Endothelial cell of umbilical vein (primary cell): Measurements from ENCODE around the gene SMC5. TPM values are rescaled to one million over a fixed set of nuclear protein-coding genes. Genes with fewer than 3 reads are reported as not detected.

Source experiments
- BruUV-seq: library from RNA; stranded (reverse); fragments of 400-500 nt; replicated peaks from 2 replicates; lab custom pipeline; 2021; lab: Mats Ljungman, UMichigan
- CTCF ChIA-PET: fragments of 300-600, 350-600 bp; sonication (Branson Sonifier 250); formaldehyde crosslinking; loops from one replicate; lab custom pipeline; 2021; ENCODE audit warnings: antibody characterized with exemption, inconsistent platforms; lab: Charles Lee
- POLR2A ChIA-PET: fragments of 300-600, 350-600 bp; sonication (Branson Sonifier 250); formaldehyde crosslinking; loops from one replicate; lab custom pipeline; 2021; ENCODE audit warnings: antibody characterized with exemption, inconsistent platforms; lab: Charles Lee
- DNase-seq: peaks from one replicate; pipeline ENCODE4 v3.0.0-alpha.2; 2011; ENCODE audit warnings: low read depth, low spot score
- FAIRE-seq: peaks from 2 replicates; lab custom pipeline; 2011; peaks lifted over from hg19 to GRCh38; lab: Jason Lieb, UNC
- H2AFZ ChIP-seq: 2 replicates; pipeline ENCODE4 v1.6.0; 2012; ENCODE audit warnings: low read depth, low read length, control low read depth, inconsistent platforms
- H3K27ac ChIP-seq: 2 replicates; pipeline ENCODE4 v1.5.1; 2011; ENCODE audit warnings: low read depth, mild to moderate bottlenecking, control low read depth, low read length, moderate library complexity; ENCODE audit not compliant: insufficient read depth
- H3K27me3 ChIP-seq, 2 experiments: 2 replicates each; pipeline versions ENCODE4 v1.6.0 to v1.6.1; 2011; ENCODE audit warnings: low read length in 2 of 2, mixed read lengths in 1 of 2; ENCODE audit not compliant: control insufficient read depth in 2 of 2, insufficient read depth in 2 of 2
- H3K36me3 ChIP-seq, 2 experiments: 2 replicates in 1 of 2; 3 replicates in 1 of 2; pipeline ENCODE4 v1.5.1; 2011; ENCODE audit warnings: low read length in 2 of 2, mild to moderate bottlenecking in 1 of 2, moderate library complexity in 1 of 2; ENCODE audit not compliant: control insufficient read depth in 2 of 2, insufficient read depth in 2 of 2; ENCODE audit errors: extremely low read depth in 1 of 2
- H3K4me1 ChIP-seq: 3 replicates; pipeline ENCODE4 v1.5.1; 2011; ENCODE audit warnings: mild to moderate bottlenecking, low read length; ENCODE audit not compliant: control insufficient read depth, insufficient read depth; ENCODE audit errors: extremely low read depth
- H3K4me2 ChIP-seq: 2 replicates; pipeline ENCODE4 v1.6.1; 2011; ENCODE audit warnings: low read length, control low read depth, mixed read lengths; ENCODE audit not compliant: insufficient read depth
- H3K4me3 ChIP-seq, 3 experiments: fragments of 200-600 bp in 1 of 3; sonication (generic), shearing (Covaris generic) in 1 of 3; replicated peaks in 1 of 3; 2 replicates each; pipeline ENCODE4 v1.5.1; 2011 to 2016; ENCODE audit warnings: control low read depth in 3 of 3, low read length in 3 of 3, mild to moderate bottlenecking in 2 of 3, inconsistent platforms in 1 of 3, low read depth in 1 of 3, moderate library complexity in 1 of 3; ENCODE audit not compliant: insufficient read depth in 1 of 3
- H3K79me2 ChIP-seq: 2 replicates; pipeline ENCODE4 v1.6.0; 2012; ENCODE audit warnings: low read length, inconsistent platforms; ENCODE audit not compliant: control insufficient read depth, insufficient read depth
- H3K9ac ChIP-seq: replicated peaks from 2 replicates; pipeline ENCODE3; 2011; ENCODE audit warnings: low read length, control low read depth; ENCODE audit not compliant: insufficient read depth; ENCODE audit errors: extremely low read depth
- H3K9me1 ChIP-seq: replicated peaks from 3 replicates; pipeline ENCODE4 v1.6.0; 2011; ENCODE audit warnings: mild to moderate bottlenecking, low read length; ENCODE audit not compliant: control insufficient read depth, insufficient read depth; ENCODE audit errors: extremely low read depth
- H3K9me3 ChIP-seq: replicated peaks from 2 replicates; pipeline ENCODE4 v1.5.1; 2012; ENCODE audit warnings: low read length, inconsistent platforms; ENCODE audit not compliant: control insufficient read depth, insufficient read depth
- H4K20me1 ChIP-seq: replicated peaks from 2 replicates; pipeline ENCODE3; 2011; ENCODE audit warnings: mild to moderate bottlenecking, low read length; ENCODE audit not compliant: control insufficient read depth, insufficient read depth; ENCODE audit errors: extremely low read depth
- EZH2 ChIP-seq: IDR thresholded peaks from 2 replicates; pipeline ENCODE4 v1.6.1; 2012; ENCODE audit warnings: borderline replicate concordance, low read depth, mild to moderate bottlenecking, moderate library complexity, low read length, inconsistent platforms; ENCODE audit not compliant: severe bottlenecking
- FOS ChIP-seq: IDR thresholded peaks from 2 replicates; pipeline ENCODE4 v1.6.1; 2011; ENCODE audit warnings: mild to moderate bottlenecking, low read length, moderate library complexity, borderline replicate concordance; ENCODE audit not compliant: insufficient read depth
- GATA2 ChIP-seq: IDR thresholded peaks from 2 replicates; pipeline ENCODE4 v1.7.0; 2011; ENCODE audit warnings: low read depth, mild to moderate bottlenecking, moderate library complexity, mixed read lengths, low read length; ENCODE audit not compliant: insufficient read length, insufficient read depth
- JUN ChIP-seq: IDR thresholded peaks from 2 replicates; pipeline ENCODE4 v1.6.1; 2011; ENCODE audit warnings: borderline replicate concordance, low read depth; ENCODE audit not compliant: insufficient read length, insufficient read depth
- MYC ChIP-seq: IDR thresholded peaks from one replicate; pipeline ENCODE4 v1.6.1; 2011; ENCODE audit warnings: mild to moderate bottlenecking, low read depth, low read length
- POLR2A ChIP-seq: IDR thresholded peaks from 2 replicates; pipeline ENCODE4 v1.6.1; 2012; ENCODE audit warnings: low read depth, mild to moderate bottlenecking, control low read depth, low read length
- POLR2AphosphoS5 ChIP-seq: IDR thresholded peaks from 2 replicates; pipeline ENCODE4 v1.6.1; 2012; ENCODE audit warnings: low read depth, mild to moderate bottlenecking, control low read depth, low read length, moderate library complexity; ENCODE audit not compliant: insufficient read depth
- dilution Hi-C: fragments of 300-500 bp; cut with MboI; formaldehyde crosslinking; loops from one replicate; pipeline ENCODE4 v1.15.0; 2019; ENCODE audit warnings: low sequenced_read_pairs; ENCODE audit not compliant: extremely low pct_ligation_motif_present
- intact Hi-C: fragments of 100-400 bp; cut with micrococcal nuclease; formaldehyde crosslinking; loops from one replicate; pipeline ENCODE4 v1.10.0; 2022
- polyA plus RNA-seq, 4 experiments: library from polyadenylated mRNA; depleted of rRNA in 3 of 4; stranded (reverse) in 3 of 4; unstranded in 1 of 4; fragments of >200 nt; gene quantifications; 2 replicates each; pipeline versions ENCODE4 v1.2.1 to v1.2.3, GENCODE V29; 2011 to 2012; ENCODE audit warnings: missing spikeins in 1 of 4
- total RNA-seq: library from RNA; stranded (reverse); gene quantifications from 2 replicates; pipeline ENCODE4 v1.2.3, GENCODE V29; 2021
- TF ChIP-seq, protein P1 (sequence below): IDR thresholded peaks from 2 replicates; pipeline ENCODE4 v1.6.1; 2011; ENCODE audit not compliant: insufficient read depth, insufficient read length
- TF ChIP-seq, protein P2 (sequence below), 2 donors: IDR thresholded peaks; 1 replicate in 1 of 2; 2 replicates in 1 of 2; pipeline ENCODE4 v1.5.1; 2011; ENCODE audit warnings: low read length in 2 of 2, mild to moderate bottlenecking in 2 of 2, moderate library complexity in 2 of 2, control low read depth in 1 of 2, inconsistent platforms in 1 of 2, low read depth in 1 of 2; ENCODE audit not compliant: insufficient read depth in 1 of 2; ENCODE audit errors: extremely low read depth in 1 of 2

Gene SMC5
- total and polyA plus RNA-seq, 2 donors (not counting 3 experiments of a cell fraction or from before 2014, with no cell fraction given): 17.1 to 32.8 TPM

DNA sequence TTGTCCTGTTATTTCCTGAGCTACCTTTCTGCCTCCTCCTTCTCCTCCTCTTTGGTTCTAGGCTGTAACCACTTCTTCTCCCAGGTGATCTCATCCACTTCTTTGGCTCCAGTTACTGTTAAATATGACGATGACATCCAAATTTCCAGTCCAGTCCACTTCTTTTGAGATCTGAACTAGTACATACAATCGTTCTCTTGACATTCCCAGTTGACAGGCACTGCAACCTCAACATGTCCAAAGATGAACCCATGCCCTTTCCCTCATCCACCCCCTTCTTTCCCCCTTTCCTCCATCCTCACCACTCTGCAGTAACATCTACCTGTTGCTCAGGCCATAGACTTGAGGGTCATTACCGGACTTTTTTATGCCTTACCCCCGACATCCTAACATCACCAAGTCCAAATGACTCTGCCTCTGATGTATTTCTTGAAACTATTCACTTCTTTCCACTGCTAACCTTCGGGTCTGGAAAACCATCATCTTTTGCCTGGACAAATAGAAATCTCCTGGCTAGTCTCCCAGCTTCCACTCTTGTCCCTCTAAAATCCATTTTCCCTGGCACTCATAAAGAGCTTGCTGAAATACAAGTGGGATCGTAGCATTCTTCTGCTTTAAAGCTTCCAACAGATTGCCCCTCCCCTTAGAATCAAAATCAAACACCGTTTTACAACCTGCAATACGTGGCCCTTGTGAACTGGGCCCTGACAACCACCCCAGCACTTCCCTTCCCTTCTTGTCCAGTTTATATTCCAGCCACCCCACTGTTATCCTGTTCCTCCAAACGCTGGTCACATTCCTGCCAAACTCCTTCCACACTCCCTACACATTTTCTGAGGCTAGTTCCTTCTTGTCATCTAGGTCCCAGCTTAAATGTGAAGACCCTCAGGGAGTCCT is 124.2 kb downstream of the SMC5 start:
- dilution Hi-C loops: no loop called here
- intact Hi-C loops: no loop called here

More for the DNA sequence above, 124.2 kb downstream of the SMC5 start:
- Histone ChIP-seq H3K9me1 (no peaks in the 10 kb centered on the region), H3K4me3 (no peak overlapping the region), H4K20me1 (no peaks in the 10 kb centered on the region), H3K4me1 (no peaks in the 10 kb centered on the region), H3K27ac (no peak overlapping the region), H3K27me3 (no peaks in the 10 kb centered on the region), H3K79me2 (peaks cover 6% of the 10 kb centered on the region), H2AFZ (no peak overlapping the region), H3K9ac (no peak overlapping the region), H3K36me3 (peaks cover 2 to 4% of the 10 kb centered on the region in 2 experiments), H3K4me2 (no peak overlapping the region), H3K9me3 (no peaks in the 10 kb centered on the region)
- no peak for FAIRE-seq
- ChIA-PET POLR2A (no interaction called here), CTCF (interaction anchor here (1.1 kb wide), 1 partner anchor 25 kb away, joined by 3 read pairs; no protein-coding TSS in a partner anchor)
- BruUV-seq: no TSS peak
- no peak for DNase-seq
- TF ChIP-seq POLR2A (no peak), GATA2 (no peak), POLR2AphosphoS5 (no peak), FOS (no peak), EZH2 (no peak), MYC (no peak), JUN (no peak)
- TF ChIP-seq, protein P1, sequence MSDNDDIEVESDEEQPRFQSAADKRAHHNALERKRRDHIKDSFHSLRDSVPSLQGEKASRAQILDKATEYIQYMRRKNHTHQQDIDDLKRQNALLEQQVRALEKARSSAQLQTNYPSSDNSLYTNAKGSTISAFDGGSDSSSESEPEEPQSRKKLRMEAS: no peak
- TF ChIP-seq, protein P2, sequence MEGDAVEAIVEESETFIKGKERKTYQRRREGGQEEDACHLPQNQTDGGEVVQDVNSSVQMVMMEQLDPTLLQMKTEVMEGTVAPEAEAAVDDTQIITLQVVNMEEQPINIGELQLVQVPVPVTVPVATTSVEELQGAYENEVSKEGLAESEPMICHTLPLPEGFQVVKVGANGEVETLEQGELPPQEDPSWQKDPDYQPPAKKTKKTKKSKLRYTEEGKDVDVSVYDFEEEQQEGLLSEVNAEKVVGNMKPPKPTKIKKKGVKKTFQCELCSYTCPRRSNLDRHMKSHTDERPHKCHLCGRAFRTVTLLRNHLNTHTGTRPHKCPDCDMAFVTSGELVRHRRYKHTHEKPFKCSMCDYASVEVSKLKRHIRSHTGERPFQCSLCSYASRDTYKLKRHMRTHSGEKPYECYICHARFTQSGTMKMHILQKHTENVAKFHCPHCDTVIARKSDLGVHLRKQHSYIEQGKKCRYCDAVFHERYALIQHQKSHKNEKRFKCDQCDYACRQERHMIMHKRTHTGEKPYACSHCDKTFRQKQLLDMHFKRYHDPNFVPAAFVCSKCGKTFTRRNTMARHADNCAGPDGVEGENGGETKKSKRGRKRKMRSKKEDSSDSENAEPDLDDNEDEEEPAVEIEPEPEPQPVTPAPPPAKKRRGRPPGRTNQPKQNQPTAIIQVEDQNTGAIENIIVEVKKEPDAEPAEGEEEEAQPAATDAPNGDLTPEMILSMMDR (IDR thresholded peaks at IDR 0.05; ENCODE audit: extremely low read depth in 1 of 2, insufficient read depth in 1 of 2, low read depth in 1 of 2, low read length in 2 of 2): no peak
